PFSK-1 (cell line): Measurements from ENCODE around the gene S100G.

Source experiments
- FOXP2 ChIP-seq: optimal IDR thresholded peaks from 2 replicates; pipeline ENCODE3; 2011; ENCODE audit warnings: borderline replicate concordance, control low read depth, inconsistent platforms; ENCODE audit not compliant: insufficient read depth; ENCODE audit errors: extremely low read length, extremely low read depth
- POLR2AphosphoS5 ChIP-seq: IDR thresholded peaks from 2 replicates; pipeline ENCODE4 v1.6.1; 2012; ENCODE audit warnings: low read depth, mild to moderate bottlenecking, control low read depth, low read length, moderate library complexity
- SIN3A ChIP-seq: IDR thresholded peaks from 2 replicates; pipeline ENCODE4 v1.6.1; 2012; ENCODE audit warnings: mild to moderate bottlenecking, low read length, moderate library complexity, borderline replicate concordance; ENCODE audit not compliant: insufficient read depth
- TAF1 ChIP-seq: IDR thresholded peaks from 2 replicates; pipeline ENCODE4 v1.6.1; 2012; ENCODE audit warnings: low read length, control low read depth, borderline replicate concordance; ENCODE audit not compliant: insufficient read depth
- TF ChIP-seq, protein P1 (sequence below), 2 experiments: IDR thresholded peaks; 2 replicates each; pipeline versions ENCODE4 v1.6.1 to v1.8.0; 2011 to 2012; ENCODE audit warnings: low read depth in 2 of 2, low read length in 2 of 2, control low read depth in 1 of 2, inconsistent platforms in 1 of 2, mild to moderate bottlenecking in 1 of 2, moderate library complexity in 1 of 2; ENCODE audit not compliant: insufficient read depth in 1 of 2

S100G gene

GRCh38 chrX:16635040-16635439 is 14.9 kb upstream of the S100G start:
- TF ChIP-seq SIN3A = no peak
- TF ChIP-seq FOXP2 = no peak
- TF ChIP-seq, protein P1, sequence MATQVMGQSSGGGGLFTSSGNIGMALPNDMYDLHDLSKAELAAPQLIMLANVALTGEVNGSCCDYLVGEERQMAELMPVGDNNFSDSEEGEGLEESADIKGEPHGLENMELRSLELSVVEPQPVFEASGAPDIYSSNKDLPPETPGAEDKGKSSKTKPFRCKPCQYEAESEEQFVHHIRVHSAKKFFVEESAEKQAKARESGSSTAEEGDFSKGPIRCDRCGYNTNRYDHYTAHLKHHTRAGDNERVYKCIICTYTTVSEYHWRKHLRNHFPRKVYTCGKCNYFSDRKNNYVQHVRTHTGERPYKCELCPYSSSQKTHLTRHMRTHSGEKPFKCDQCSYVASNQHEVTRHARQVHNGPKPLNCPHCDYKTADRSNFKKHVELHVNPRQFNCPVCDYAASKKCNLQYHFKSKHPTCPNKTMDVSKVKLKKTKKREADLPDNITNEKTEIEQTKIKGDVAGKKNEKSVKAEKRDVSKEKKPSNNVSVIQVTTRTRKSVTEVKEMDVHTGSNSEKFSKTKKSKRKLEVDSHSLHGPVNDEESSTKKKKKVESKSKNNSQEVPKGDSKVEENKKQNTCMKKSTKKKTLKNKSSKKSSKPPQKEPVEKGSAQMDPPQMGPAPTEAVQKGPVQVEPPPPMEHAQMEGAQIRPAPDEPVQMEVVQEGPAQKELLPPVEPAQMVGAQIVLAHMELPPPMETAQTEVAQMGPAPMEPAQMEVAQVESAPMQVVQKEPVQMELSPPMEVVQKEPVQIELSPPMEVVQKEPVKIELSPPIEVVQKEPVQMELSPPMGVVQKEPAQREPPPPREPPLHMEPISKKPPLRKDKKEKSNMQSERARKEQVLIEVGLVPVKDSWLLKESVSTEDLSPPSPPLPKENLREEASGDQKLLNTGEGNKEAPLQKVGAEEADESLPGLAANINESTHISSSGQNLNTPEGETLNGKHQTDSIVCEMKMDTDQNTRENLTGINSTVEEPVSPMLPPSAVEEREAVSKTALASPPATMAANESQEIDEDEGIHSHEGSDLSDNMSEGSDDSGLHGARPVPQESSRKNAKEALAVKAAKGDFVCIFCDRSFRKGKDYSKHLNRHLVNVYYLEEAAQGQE (IDR thresholded peaks at IDR 0.05; ENCODE audit: insufficient read depth in 1 of 2, low read depth in 2 of 2, low read length in 2 of 2) = no peak
- TF ChIP-seq TAF1 = no peak
- no peak for TF ChIP-seq POLR2AphosphoS5

DNA sequence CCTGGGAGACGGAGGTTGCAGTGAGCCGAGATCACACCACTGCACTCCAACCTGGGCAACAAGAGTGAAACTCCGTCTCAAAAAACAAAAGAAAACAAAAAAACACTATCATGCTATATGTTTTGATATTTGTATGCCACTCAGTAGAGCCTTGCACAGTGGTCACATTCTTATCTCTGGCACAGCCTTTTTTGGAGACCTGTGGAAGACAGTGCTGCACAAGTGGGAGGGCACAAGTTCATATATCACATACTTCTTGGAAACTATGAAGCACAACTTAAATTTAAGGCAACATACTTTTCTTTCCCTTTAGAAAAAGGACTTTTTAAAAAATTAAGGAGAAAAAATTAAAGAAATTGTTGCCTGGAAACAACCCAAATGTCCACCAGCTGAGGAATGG is 14.4 kb upstream of the S100G start:
- no peak for TF ChIP-seq POLR2AphosphoS5
- TF ChIP-seq FOXP2 = no peak
- TF ChIP-seq SIN3A = no peak
- TF ChIP-seq, protein P1 (IDR thresholded peaks at IDR 0.05; ENCODE audit: insufficient read depth in 1 of 2, low read depth in 2 of 2, low read length in 2 of 2) = no peak
- TF ChIP-seq TAF1 = no peak

DNA sequence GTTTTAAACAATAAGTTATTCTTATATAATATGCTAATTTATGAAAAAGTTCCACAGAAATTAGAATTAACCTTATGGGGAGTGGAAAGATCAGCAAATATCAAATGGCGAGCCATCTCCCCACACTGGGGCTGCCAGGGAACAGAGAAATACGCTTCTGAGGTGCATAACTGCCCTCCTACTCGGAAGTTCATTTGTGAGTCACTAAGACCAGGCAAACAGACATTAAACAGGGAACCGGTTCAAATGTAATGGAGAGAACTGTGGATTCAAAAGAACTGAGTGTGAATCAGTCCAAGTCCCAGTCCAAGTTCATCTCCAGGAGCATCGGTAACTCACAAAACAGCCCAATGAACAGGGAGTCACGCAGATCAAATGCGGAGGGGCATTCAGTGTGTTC is 11.4 kb upstream of the S100G start:
- TF ChIP-seq, protein P1 (IDR thresholded peaks at IDR 0.05; ENCODE audit: insufficient read depth in 1 of 2, low read depth in 2 of 2, low read length in 2 of 2) = no peak
- no peak for TF ChIP-seq SIN3A
- no peak for TF ChIP-seq TAF1
- no peak for TF ChIP-seq FOXP2
- TF ChIP-seq POLR2AphosphoS5 = no peak

GRCh38 chrX:16639966-16640365 is 10.0 kb upstream of the S100G start:
- TF ChIP-seq POLR2AphosphoS5 (no peak), SIN3A (no peak), TAF1 (no peak), FOXP2 (no peak)
- TF ChIP-seq, protein P1 (IDR thresholded peaks at IDR 0.05; ENCODE audit: insufficient read depth in 1 of 2, low read depth in 2 of 2, low read length in 2 of 2) = no peak

DNA sequence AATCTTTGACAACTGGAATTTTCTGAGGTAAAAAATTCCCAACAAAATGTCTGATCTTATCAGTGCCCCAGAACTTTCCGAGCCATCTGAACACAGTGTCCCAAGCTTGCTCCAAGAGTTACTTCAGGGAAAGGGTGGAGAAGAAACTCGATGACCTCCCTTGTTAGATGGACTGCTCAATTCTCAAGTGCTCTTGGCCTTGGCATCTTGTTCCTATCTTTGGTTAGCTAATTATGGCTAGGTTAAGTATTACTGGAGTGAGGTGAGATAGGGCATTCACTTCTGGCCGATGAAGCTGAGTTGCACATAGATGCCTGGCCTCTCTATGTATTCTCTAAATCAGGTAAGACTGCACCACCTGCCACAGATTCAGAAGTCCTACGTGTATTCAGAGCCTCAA is 9.1 kb upstream of the S100G start:
- TF ChIP-seq, protein P1 (IDR thresholded peaks at IDR 0.05; ENCODE audit: insufficient read depth in 1 of 2, low read depth in 2 of 2, low read length in 2 of 2) = no peak
- TF ChIP-seq FOXP2 (no peak), POLR2AphosphoS5 (no peak)
